ENCODE measurements around the gene SKIC2.

SKIC2 gene

GRCh38 chr6:31948306-31948705 is 10.7 kb upstream of the SKIC2 start:
- H3K4me1 ChIP-seq (ENCODE audit: control insufficient read depth, insufficient read depth, low read length), result no peaks in the 10 kb centered on the region
- POLR2A ChIA-PET, result interaction anchor here (0.6 to 1.9 kb wide), 9 partner anchors 10 to 155 kb away, joined by 3 to 9 read pairs (median 3); partner anchors contain the start of genes DXO and NEU1

GRCh38 chr6:31948753-31949413 is 10.1 kb upstream of the SKIC2 start:
- TF ChIP-seq ZEB2 (tag by site-specific recombination; IDR thresholded peaks at IDR 0.05) (no peak), ZNF354C (tag by site-specific recombination; IDR thresholded peaks at IDR 0.05; ENCODE audit: borderline replicate concordance, low read depth) (no peak), ZXDB (tag by site-specific recombination; IDR thresholded peaks at IDR 0.05) (no peak), ZNF26 (tag by site-specific recombination; IDR thresholded peaks at IDR 0.05) (no peak), ZNF404 (tag by site-specific recombination; IDR thresholded peaks at IDR 0.05) (no peak), ZNF302 (tag by site-specific recombination; IDR thresholded peaks at IDR 0.05; ENCODE audit: low read depth) (no peak), ZIC2 (tag by site-specific recombination; IDR thresholded peaks at IDR 0.05) (0 out of 2 replicates have a peak, but pooled peaks have one; percentile 18)
- H3K27ac ChIP-seq (ENCODE audit: extremely low read depth, low read depth, low read length), result no peak overlapping the region
- H3K4me1 ChIP-seq (ENCODE audit: control insufficient read depth, insufficient read depth, low read length), result no peaks in the 10 kb centered on the region
- POLR2A ChIA-PET, result interaction anchor here (0.6 to 4.2 kb wide), 11 partner anchors 9 to 154 kb away, joined by 3 to 17 read pairs (median 3); partner anchors contain the start of genes DXO, NELFE, NEU1 and SKIC2
- CTCF ChIA-PET, result no interaction called here
- no peaks in the 10 kb centered on the region for H3K9me3 ChIP-seq (ENCODE audit: control insufficient read depth, insufficient read depth, low read depth, low read length)
- no peak overlapping the region for H3K4me3 ChIP-seq (ENCODE audit: low read depth, low read length)
- H3K36me3 ChIP-seq (ENCODE audit: control insufficient read depth in 2 of 2, insufficient read depth in 1 of 2, low read length in 2 of 2), result peaks cover 6 to 34% of the 10 kb centered on the region in 2 experiments; a peak in 1 of 3 replicates

More at GRCh38 chr6:31948306-31948705, 10.7 kb upstream of the SKIC2 start:
- Histone ChIP-seq H3K4me3 (ENCODE audit: low read depth, low read length) (no peak overlapping the region), H3K36me3 (ENCODE audit: control insufficient read depth in 2 of 2, insufficient read depth in 1 of 2, low read length in 2 of 2) (peaks cover 0 to 28% of the 10 kb centered on the region in 2 experiments; a peak in 1 of 3 replicates), H3K9me3 (ENCODE audit: control insufficient read depth, insufficient read depth, low read depth, low read length) (no peaks in the 10 kb centered on the region), H3K27ac (ENCODE audit: extremely low read depth, low read depth, low read length) (no peak overlapping the region)
- TF ChIP-seq ZNF394 (tag by site-specific recombination; IDR thresholded peaks at IDR 0.05; ENCODE audit: borderline replicate concordance) (no peak), ZNF146 (tag by site-specific recombination; IDR thresholded peaks at IDR 0.05) (no peak), MYNN (tag by site-specific recombination; IDR thresholded peaks at IDR 0.05; ENCODE audit: borderline replicate concordance) (no peak), PRDM2 (tag by site-specific recombination; IDR thresholded peaks at IDR 0.05; ENCODE audit: borderline replicate concordance) (no peak), ZBTB17 (tag by site-specific recombination; IDR thresholded peaks at IDR 0.05) (no peak), KLF16 (tag by site-specific recombination; IDR thresholded peaks at IDR 0.05) (no peak)
- CTCF ChIA-PET, result interaction anchor here (0.6 to 0.7 kb wide), 2 partner anchors 148 to 157 kb away, joined by 3 read pairs; no protein-coding TSS in a partner anchor

Data from HEK293 (cell line).